ENCODE measurements around the gene UTP11. TPM values are rescaled to one million over a fixed set of nuclear protein-coding genes. Genes with fewer than 3 reads are reported as not detected.

The UTP11 gene
- total and polyA plus RNA-seq, 2 donors (not counting 3 experiments of a cell fraction or from before 2014, with no cell fraction given) = 20.1 to 54.1 TPM

DNA sequence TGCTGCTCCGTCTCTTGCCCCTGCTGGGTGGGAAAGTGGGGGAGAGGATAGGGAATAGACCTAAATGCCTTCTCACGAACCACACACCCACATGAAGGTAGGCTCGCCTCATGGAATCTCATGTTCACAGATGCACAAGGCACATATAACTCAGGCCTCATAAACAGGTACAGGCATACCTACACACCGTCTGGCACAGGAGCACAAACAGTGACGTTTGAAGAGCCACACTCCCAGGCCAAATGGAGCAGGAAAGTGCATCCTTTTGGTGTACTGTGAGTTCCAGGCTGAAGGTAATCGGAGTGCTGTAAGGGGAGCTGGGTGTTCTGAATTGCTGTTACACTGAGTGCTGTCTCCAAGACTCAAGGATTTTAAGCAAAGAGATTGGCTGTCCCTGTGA is 13.1 kb downstream of the UTP11 start:
- H3K27me3 ChIP-seq (ENCODE audit: control insufficient read depth in 2 of 2, insufficient read depth in 2 of 2, low read length in 2 of 2) = no peaks in the 10 kb centered on the region
- H3K79me2 ChIP-seq (ENCODE audit: control insufficient read depth, insufficient read depth, low read length) = peaks cover under 1% of the 10 kb centered on the region
- dilution Hi-C loops (cut with MboI; ENCODE audit: extremely low pct_ligation_motif_present, low sequenced_read_pairs) (no loop called here), intact Hi-C loops (cut with micrococcal nuclease) (loop anchor here (1.0 to 10.0 kb wide), 6 partner anchors 47 to 810 kb away; no protein-coding TSS in a partner anchor)
- CTCF ChIA-PET = interaction anchor here (0.6 to 7.4 kb wide), 8 partner anchors 10 to 809 kb away, joined by 3 to 66 read pairs (median 4); partner anchors contain the start of gene MTF1
- no peak overlapping the region for H3K9ac ChIP-seq (replicated peaks; ENCODE audit: extremely low read depth, insufficient read depth, low read length)
- no TSS peak for BruUV-seq (replicated peaks)
- peaks cover 37% of the 10 kb centered on the region for H3K4me1 ChIP-seq (ENCODE audit: control insufficient read depth, extremely low read depth, insufficient read depth, low read length)
- no peak overlapping the region for H3K4me2 ChIP-seq (ENCODE audit: insufficient read depth, low read length)
- no peaks in the 10 kb centered on the region for H3K9me1 ChIP-seq (replicated peaks; ENCODE audit: control insufficient read depth, extremely low read depth, insufficient read depth, low read length)
- no peak overlapping the region for H2AFZ ChIP-seq (ENCODE audit: low read depth, low read length)
- DNase-seq (ENCODE audit: low read depth, low spot score) (no peak), FAIRE-seq (no peak)
- POLR2A ChIA-PET = no interaction called here
- no peak overlapping the region for H3K27ac ChIP-seq (ENCODE audit: insufficient read depth, low read depth, low read length)
- TF ChIP-seq FOS (IDR thresholded peaks at IDR 0.05; ENCODE audit: borderline replicate concordance, insufficient read depth, low read length) = no peak
- TF ChIP-seq, protein P1, sequence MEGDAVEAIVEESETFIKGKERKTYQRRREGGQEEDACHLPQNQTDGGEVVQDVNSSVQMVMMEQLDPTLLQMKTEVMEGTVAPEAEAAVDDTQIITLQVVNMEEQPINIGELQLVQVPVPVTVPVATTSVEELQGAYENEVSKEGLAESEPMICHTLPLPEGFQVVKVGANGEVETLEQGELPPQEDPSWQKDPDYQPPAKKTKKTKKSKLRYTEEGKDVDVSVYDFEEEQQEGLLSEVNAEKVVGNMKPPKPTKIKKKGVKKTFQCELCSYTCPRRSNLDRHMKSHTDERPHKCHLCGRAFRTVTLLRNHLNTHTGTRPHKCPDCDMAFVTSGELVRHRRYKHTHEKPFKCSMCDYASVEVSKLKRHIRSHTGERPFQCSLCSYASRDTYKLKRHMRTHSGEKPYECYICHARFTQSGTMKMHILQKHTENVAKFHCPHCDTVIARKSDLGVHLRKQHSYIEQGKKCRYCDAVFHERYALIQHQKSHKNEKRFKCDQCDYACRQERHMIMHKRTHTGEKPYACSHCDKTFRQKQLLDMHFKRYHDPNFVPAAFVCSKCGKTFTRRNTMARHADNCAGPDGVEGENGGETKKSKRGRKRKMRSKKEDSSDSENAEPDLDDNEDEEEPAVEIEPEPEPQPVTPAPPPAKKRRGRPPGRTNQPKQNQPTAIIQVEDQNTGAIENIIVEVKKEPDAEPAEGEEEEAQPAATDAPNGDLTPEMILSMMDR (IDR thresholded peaks at IDR 0.05; ENCODE audit: extremely low read depth in 1 of 2, insufficient read depth in 1 of 2, low read depth in 1 of 2, low read length in 2 of 2) = no peak
- TF ChIP-seq POLR2AphosphoS5 (IDR thresholded peaks at IDR 0.05; ENCODE audit: insufficient read depth, low read depth, low read length) = no peak
- no peak for TF ChIP-seq POLR2A (IDR thresholded peaks at IDR 0.05; ENCODE audit: low read depth, low read length)
- TF ChIP-seq EZH2 (IDR thresholded peaks at IDR 0.05; ENCODE audit: borderline replicate concordance, low read depth, low read length, severe bottlenecking) = no peak
- no peak for TF ChIP-seq JUN (IDR thresholded peaks at IDR 0.05; ENCODE audit: borderline replicate concordance, insufficient read depth, insufficient read length, low read depth)
- TF ChIP-seq GATA2 (IDR thresholded peaks at IDR 0.05; ENCODE audit: insufficient read depth, insufficient read length, low read depth, low read length) = no peak
- H3K36me3 ChIP-seq (ENCODE audit: control insufficient read depth in 2 of 2, extremely low read depth in 1 of 2, insufficient read depth in 2 of 2, low read length in 2 of 2) = peaks cover 9 to 19% of the 10 kb centered on the region in 2 experiments
- H3K9me3 ChIP-seq (replicated peaks; ENCODE audit: control insufficient read depth, insufficient read depth, low read length) = no peaks in the 10 kb centered on the region
- H4K20me1 ChIP-seq (replicated peaks; ENCODE audit: control insufficient read depth, extremely low read depth, insufficient read depth, low read length) = no peaks in the 10 kb centered on the region
- no peak overlapping the region for H3K4me3 ChIP-seq (replicated peaks in 1 of 3; ENCODE audit: insufficient read depth in 1 of 3, low read depth in 1 of 3, low read length in 3 of 3)
